GM08714 (cell line): Measurements from ENCODE around the gene TOP2A.

Source experiments
- H3K4me3 ChIP-seq: fragments of 200-500 bp; sonication (Bioruptor generic); 2 replicates; pipeline ENCODE4 v1.5.1; 2014; ENCODE audit warnings: mild to moderate bottlenecking, low read length, inconsistent platforms
- ZNF274 ChIP-seq: IDR thresholded peaks from 2 replicates; pipeline ENCODE4 v1.6.1; 2012; ENCODE audit warnings: mild to moderate bottlenecking, low read depth, low read length

TOP2A gene

DNA sequence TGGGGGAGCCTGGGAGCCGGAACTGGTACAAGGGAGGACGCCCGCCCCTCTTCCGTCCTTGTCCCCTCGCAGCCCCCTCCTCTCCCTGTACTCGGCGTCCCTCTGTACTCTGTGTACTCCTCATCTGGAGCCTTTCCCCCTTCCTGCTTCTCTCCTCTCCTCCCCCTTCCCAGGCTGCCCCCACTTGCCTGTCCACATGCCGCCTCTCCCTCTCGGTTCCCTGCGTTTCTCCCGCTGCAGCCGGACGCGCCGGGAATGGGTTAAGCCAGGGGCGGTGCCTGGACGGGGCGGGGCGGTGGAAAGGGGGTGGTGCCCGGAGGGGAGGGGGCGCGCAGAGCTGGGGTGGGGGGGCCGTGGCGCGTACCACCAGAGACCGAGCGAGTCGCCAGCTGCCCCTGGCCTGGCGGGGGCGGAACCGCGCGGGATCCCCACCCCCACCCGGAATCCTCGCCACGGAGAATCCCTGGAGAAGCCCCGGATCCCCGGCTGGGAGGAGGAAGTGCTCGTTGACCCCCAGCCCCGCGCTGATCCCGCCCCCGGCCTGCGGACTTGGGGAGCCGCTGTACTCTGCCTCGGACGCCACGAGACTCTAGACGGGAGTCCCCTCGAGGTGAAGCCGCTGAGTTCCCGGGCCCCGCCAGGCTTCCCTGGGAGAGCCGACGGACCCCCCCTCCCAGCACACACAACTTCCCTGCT lies 75.7 kb downstream of the TOP2A start:
- H3K4me3 ChIP-seq, result peak overlapping the region; percentile 59; the same call in 1 of the 2 replicates

DNA sequence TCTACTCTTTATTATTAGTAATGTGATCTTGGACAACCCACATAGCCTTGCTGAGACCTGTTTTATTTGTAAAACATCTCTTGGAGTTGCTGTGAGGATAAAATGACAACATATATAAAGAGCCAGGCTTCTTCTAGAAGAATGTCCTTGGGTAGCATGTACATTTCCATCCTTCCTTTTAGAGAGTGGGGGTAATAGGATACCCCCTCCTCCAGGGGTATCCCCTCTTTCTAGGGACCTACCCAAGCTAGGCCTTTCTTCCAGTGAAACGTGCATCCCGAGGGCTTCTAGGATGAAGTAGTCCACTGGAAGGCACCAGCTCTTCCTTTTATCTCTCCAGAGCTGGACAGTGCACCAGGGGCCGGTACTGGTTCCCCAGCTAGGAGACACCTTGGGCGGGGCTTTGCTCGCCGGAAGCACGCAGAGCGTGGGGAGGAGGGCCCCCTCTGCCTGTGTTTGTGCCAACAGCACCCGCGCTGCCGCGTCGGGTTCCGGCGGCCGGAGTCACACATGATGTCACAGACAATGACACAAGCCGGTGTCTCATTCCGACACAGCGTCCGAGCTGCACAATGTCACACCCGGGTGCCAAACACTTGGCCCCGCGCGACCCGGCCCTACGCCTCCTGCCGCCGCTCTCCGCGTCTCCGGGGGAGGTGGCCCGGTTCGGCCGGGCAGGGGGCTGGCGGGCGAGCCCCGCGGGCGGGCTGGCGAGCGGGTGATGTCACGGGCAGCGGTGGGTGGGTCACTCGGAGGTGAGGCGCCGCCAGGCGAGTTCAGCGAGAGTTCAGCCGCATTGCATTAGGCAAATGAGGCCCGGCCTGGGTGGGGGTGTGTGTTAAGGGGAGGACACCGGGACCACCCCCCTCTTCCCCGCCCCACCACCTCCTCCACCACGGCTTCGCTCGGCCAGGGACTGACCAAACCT lies 76.6 kb downstream of the TOP2A start:
- TF ChIP-seq ZNF274, result no peak
- peak overlapping the region; percentile 59; the same call in 1 of the 2 replicates for H3K4me3 ChIP-seq

More for the DNA sequence above, 75.7 kb downstream of the TOP2A start:
- no peak for TF ChIP-seq ZNF274

DNA sequence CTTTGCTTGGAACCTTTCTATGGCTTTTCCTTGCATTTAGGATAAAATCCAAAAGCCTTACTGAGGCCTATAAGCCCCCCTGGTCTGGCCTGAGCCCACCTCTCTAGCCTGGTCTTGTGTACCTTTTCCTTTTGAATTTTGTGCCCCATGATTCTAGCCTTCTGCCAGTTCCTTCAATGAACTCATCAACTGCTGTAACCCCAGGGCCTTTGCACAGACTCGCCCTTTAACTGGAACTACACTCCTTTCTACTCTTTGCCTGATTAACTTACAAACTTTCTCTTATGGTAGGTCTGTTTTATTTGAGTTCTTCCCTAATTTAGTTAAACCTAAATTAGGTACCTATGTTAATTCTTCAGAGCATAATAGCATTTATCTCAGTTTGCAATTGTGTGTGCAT lies 77.4 kb downstream of the TOP2A start:
- no peak overlapping the region for H3K4me3 ChIP-seq
- no peak for TF ChIP-seq ZNF274

DNA sequence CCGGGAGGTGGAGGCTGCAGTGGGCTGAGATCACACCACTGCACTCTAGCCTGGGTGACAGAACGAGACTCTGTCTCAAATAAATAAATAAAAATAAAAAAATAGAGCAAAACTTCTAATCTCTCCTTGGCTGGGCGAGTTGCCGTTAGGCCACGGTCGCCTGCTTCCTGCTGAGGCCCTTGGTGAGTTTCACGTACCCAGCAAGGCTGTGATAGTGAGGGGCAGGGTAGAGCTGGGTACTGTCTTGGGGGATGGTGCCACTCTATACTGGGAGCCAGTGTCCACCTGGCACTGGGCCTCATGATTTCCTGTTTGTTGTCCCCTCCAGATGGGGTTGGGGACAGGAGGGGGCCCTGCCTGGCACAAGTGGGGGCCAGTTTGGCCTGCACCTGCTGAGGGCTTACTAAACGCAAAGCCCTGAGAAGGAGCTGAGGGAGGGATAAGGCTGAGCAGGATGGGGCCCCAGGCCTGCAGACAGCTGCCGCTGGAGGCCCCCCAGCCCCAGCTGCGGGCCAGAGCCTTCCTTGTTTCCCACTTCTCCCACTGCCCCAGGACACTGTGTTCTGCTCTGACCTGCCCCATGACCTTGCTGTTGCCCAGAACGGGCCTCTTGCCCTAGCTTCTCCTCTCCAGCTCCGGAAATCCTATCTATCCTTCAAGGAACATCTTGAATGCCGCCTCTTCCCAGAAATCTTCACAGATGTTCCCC lies 78.6 kb downstream of the TOP2A start:
- TF ChIP-seq ZNF274, result no peak
- H3K4me3 ChIP-seq, result no peak overlapping the region
